Mammary epithelial cell (primary cell): ENCODE measurements around the gene ARPC2.

ENCODE experiments used
- EZH2 ChIP-seq: IDR thresholded peaks from 2 replicates; pipeline ENCODE4 v1.6.1; 2012; ENCODE audit warnings: low read length, inconsistent platforms, borderline replicate concordance
- TF ChIP-seq, protein P1 (sequence below), 2 donors: IDR thresholded peaks in 1 of 2; conservative IDR thresholded peaks in 1 of 2; 2 replicates each; pipeline ENCODE4 v1.5.1; 2011 to 2012; ENCODE audit warnings: inconsistent platforms in 2 of 2, low read length in 2 of 2, mild to moderate bottlenecking in 2 of 2, control low read depth in 1 of 2, low read depth in 1 of 2; ENCODE audit not compliant: insufficient read depth in 1 of 2; ENCODE audit errors: extremely low read depth in 1 of 2

DNA sequence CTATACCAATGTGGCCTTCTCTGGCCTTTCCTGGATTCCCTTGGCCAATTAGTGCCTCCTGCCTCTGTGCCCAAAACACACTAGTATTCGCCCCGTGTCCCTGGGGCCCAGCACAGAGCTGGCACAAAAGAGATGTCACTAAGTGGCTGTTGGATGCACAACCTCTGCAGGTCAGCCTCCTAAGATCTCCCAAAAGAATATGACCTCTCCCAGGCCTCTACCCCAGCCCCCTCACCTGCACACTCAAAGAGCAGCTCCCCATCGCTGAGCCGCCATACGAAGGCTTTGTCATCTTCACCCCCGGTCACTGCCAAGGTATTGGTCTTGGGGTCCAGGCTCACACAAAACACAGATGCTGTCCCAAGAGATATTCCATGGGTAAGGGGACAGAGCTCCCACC, 50.3 kb downstream of the ARPC2 start:
- TF ChIP-seq, protein P1, sequence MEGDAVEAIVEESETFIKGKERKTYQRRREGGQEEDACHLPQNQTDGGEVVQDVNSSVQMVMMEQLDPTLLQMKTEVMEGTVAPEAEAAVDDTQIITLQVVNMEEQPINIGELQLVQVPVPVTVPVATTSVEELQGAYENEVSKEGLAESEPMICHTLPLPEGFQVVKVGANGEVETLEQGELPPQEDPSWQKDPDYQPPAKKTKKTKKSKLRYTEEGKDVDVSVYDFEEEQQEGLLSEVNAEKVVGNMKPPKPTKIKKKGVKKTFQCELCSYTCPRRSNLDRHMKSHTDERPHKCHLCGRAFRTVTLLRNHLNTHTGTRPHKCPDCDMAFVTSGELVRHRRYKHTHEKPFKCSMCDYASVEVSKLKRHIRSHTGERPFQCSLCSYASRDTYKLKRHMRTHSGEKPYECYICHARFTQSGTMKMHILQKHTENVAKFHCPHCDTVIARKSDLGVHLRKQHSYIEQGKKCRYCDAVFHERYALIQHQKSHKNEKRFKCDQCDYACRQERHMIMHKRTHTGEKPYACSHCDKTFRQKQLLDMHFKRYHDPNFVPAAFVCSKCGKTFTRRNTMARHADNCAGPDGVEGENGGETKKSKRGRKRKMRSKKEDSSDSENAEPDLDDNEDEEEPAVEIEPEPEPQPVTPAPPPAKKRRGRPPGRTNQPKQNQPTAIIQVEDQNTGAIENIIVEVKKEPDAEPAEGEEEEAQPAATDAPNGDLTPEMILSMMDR (conservative IDR thresholded peaks at IDR 0.05 in 1 of 2, IDR thresholded peaks at IDR 0.05 in 1 of 2; ENCODE audit: extremely low read depth in 1 of 2, insufficient read depth in 1 of 2, low read depth in 1 of 2, low read length in 2 of 2), result no peak
- no peak for TF ChIP-seq EZH2
